Sigmoid colon (tissue), 7 donors: ENCODE measurements around the gene SMIM36. TPM values are rescaled to one million over a fixed set of nuclear protein-coding genes. Genes with fewer than 3 reads are reported as not detected.
"Not testable (repeated sequence)": the region's sequence is repeated elsewhere in the genome, so short reads cannot be mapped to it uniquely, and the experiment has no call there.

Experiments used
- DNase-seq: peaks from one replicate; pipeline ENCODE4 v3.0.0-alpha.2; 2019
- H3K27ac ChIP-seq, 4 donors: fragments of 200-600 bp; sonication (generic); one replicate each; pipeline ENCODE4 v1.5.1; 2016 to 2019; ENCODE audit warnings: mild to moderate bottlenecking in 1 of 4
- H3K27me3 ChIP-seq, 3 donors: fragments of 200-600 bp; sonication (generic); one replicate each; pipeline ENCODE4 v1.5.1; 2019; ENCODE audit warnings: mild to moderate bottlenecking in 1 of 3
- H3K36me3 ChIP-seq, 4 donors: fragments of 200-600 bp; sonication (generic); one replicate each; pipeline ENCODE4 v1.5.1; 2016 to 2019
- H3K4me1 ChIP-seq, 4 donors: fragments of 200-600 bp; sonication (generic); one replicate each; pipeline ENCODE4 v1.5.1; 2017 to 2019
- H3K4me3 ChIP-seq, 4 donors: fragments of 200-600 bp; sonication (generic); one replicate each; pipeline ENCODE4 v1.5.1; 2017 to 2019; ENCODE audit warnings: mild to moderate bottlenecking in 2 of 4, moderate library complexity in 1 of 4
- H3K9me3 ChIP-seq, 4 donors: fragments of 200-600 bp in 3 of 4; sonication (generic) in 3 of 4; one replicate each; pipeline versions ENCODE4 v1.5.1 to v1.6.1; 2013 to 2019
- EP300 ChIP-seq, 4 donors: sonication (generic); formaldehyde crosslinking; IDR thresholded peaks; one replicate each; pipeline ENCODE4 v1.6.1; 2017; ENCODE audit warnings: antibody characterized with exemption in 4 of 4
- POLR2A ChIP-seq, 2 donors: fragments of 450-650 bp; IDR thresholded peaks; one replicate each; pipeline ENCODE4 v1.6.1; 2016; ENCODE audit warnings: antibody characterized with exemption in 2 of 2, mild to moderate bottlenecking in 2 of 2, moderate library complexity in 2 of 2
- POLR2AphosphoS5 ChIP-seq, 4 donors: sonication (generic); formaldehyde crosslinking; IDR thresholded peaks; one replicate each; pipeline ENCODE4 v1.6.1; 2017; ENCODE audit warnings: antibody characterized with exemption in 4 of 4
- WGBS, 2 donors: extraction: QIAGEN DNeasy Blood & Tissue Kit; methylation state at CpG; one replicate each; pipeline ENCODE4 v1.1.7; 2013; 5-methylcytosine and 5-hydroxymethylcytosine counted together
- intact Hi-C: fragments of 100-400 bp; cut with DNase I; formaldehyde crosslinking; loops from one replicate; pipeline ENCODE4 v1.15.1; 2023
- polyA plus RNA-seq, 3 donors: library from polyadenylated mRNA; stranded (reverse); fragments of 200-250 nt; gene quantifications; one replicate each; pipeline ENCODE4 v1.2.3, GENCODE V29; 2013
- total RNA-seq, 4 donors: library from RNA; depleted of rRNA; stranded (reverse); fragments of >200 nt; gene quantifications; one replicate each; pipeline ENCODE4 v1.1.0, GENCODE V29; 2016
- TF ChIP-seq, protein P1 (sequence below), 4 experiments: fragments of 450-650 bp in 3 of 4; fragments of 200-600 bp in 1 of 4; IDR thresholded peaks; one replicate each; pipeline ENCODE4 v1.5.1; 2016 to 2019; ENCODE audit warnings: antibody characterized with exemption in 4 of 4, mild to moderate bottlenecking in 3 of 4, moderate library complexity in 2 of 4
- donor health status: healthy with polysubstance abuse.
- donor health status: Bipolar disorder and iron deficiency.
- donor health status: healthy.

The SMIM36 gene
- total and polyA plus RNA-seq, 7 donors = not detected

DNA sequence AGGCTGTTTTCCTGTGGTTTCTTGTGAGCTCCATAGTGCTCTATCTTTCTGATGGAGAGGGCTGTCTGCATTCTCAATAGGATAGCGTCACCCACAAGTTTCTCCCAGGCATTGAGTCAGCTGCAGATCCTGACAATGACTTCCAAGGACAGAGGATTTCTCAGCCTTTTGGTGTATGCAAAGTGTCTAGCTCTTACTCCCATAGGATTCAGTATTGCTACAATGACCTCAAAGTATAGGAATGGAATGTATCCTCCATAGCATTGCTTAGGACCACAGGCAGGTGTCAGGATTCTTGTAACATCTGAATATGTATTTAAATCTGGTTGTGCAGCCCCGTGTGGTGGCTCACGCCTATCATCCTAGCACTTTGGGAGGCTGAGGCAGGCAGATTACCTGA is 32.3 kb downstream of the SMIM36 start:
- Histone ChIP-seq H3K27ac (no peak overlapping the region), H3K27me3 (no peaks in the 10 kb centered on the region), H3K36me3 (no peaks in the 10 kb centered on the region), H3K4me1 (no peaks in the 10 kb centered on the region), H3K4me3 (no peak overlapping the region), H3K9me3 (no peaks in the 10 kb centered on the region)
- intact Hi-C loops = no loop called here
- WGBS, 2 donors = 92 to 93% methylated on average over 3 of the region's 3 CpGs
- TF ChIP-seq POLR2A (IDR thresholded peaks at IDR 0.05) = no peak
- TF ChIP-seq EP300 (IDR thresholded peaks at IDR 0.05) = no peak
- TF ChIP-seq, protein P1, sequence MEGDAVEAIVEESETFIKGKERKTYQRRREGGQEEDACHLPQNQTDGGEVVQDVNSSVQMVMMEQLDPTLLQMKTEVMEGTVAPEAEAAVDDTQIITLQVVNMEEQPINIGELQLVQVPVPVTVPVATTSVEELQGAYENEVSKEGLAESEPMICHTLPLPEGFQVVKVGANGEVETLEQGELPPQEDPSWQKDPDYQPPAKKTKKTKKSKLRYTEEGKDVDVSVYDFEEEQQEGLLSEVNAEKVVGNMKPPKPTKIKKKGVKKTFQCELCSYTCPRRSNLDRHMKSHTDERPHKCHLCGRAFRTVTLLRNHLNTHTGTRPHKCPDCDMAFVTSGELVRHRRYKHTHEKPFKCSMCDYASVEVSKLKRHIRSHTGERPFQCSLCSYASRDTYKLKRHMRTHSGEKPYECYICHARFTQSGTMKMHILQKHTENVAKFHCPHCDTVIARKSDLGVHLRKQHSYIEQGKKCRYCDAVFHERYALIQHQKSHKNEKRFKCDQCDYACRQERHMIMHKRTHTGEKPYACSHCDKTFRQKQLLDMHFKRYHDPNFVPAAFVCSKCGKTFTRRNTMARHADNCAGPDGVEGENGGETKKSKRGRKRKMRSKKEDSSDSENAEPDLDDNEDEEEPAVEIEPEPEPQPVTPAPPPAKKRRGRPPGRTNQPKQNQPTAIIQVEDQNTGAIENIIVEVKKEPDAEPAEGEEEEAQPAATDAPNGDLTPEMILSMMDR (IDR thresholded peaks at IDR 0.05) = no peak
- no peak for TF ChIP-seq POLR2AphosphoS5 (IDR thresholded peaks at IDR 0.05)
- DNase-seq = no peak

DNA sequence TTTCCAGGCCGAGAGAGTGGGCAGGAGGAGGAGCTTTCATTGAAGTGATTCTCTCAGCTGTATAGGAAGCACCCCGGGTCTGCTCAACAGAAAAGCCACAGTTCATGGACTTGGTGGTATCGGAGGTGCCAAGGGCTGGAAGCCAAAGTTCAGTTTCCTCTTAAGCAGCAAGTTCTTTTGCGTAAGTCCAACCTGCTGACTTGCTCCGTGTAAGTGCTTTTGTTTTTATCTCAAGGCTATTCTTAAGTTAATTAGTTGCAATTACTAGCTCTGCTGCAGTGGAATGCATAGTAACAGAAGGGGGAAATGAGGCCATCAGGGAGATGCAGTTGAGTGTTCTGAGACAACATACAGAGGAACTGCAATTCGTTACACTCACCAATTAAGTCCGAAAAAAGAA is 44.6 kb downstream of the SMIM36 start:
- intact Hi-C loops = no loop called here
- Histone ChIP-seq H3K4me3 (no peak overlapping the region), H3K9me3 (no peaks in the 10 kb centered on the region), H3K27ac (no peak overlapping the region), H3K4me1 (no peaks in the 10 kb centered on the region), H3K36me3 (no peaks in the 10 kb centered on the region), H3K27me3 (no peaks in the 10 kb centered on the region)
- TF ChIP-seq, protein P1 (IDR thresholded peaks at IDR 0.05) = no peak
- no peak for TF ChIP-seq EP300 (IDR thresholded peaks at IDR 0.05)
- no peak for TF ChIP-seq POLR2AphosphoS5 (IDR thresholded peaks at IDR 0.05)
- TF ChIP-seq POLR2A (IDR thresholded peaks at IDR 0.05) = no peak
- no peak for DNase-seq
- WGBS, 2 donors = 65 to 76% methylated on average over 7 of the region's 7 CpGs

DNA sequence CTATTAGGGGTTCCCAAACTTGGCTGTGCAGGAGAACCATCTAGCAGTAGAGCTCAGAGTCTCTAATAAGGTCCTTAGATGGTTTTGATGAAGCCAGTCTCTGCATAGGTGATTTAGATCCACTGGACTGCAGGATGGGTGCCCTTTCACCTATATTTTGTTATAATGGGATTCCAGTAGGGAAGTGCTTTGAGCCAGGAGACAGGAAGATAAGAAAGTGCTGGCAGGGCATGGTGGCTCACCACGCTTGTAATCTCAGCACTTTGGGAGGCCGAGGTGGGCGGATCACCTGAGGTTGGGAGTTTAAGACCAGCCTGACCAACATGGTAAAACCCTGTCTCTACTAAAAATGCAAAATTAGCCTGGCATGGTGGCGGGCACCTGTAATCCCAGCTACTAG is 45.5 kb downstream of the SMIM36 start:
- H3K4me3 ChIP-seq, intact Hi-C loops, H3K9me3 ChIP-seq, H3K4me1 ChIP-seq, H3K27me3 ChIP-seq, DNase-seq, H3K36me3 ChIP-seq, H3K27ac ChIP-seq: not testable (repeated sequence)
- WGBS, 2 donors = 85 to 86% methylated on average over 4 of the region's 4 CpGs

DNA sequence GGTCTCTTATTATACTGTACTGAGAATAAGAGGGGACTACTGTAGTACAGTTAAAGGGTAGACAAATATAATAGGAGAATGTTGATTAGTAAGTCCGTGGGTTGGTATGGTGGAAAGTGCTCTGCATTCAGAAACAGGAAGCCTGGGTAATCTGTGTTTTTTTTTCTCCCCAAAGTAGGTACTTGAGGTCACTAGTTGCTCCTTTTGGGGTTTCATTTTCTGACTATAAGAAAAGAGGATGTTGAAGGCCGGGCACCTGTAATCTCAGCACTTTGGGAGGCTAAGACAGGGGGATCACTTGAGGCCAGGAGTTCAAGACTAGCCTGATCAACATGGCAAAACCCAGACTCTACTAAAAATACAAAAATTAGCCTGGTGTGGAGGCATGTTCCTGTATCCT is 47.7 kb downstream of the SMIM36 start:
- no peaks in the 10 kb centered on the region for H3K27me3 ChIP-seq
- DNase-seq = no peak
- 47 to 74% methylated on average over 2 of the region's 2 CpGs for WGBS, 2 donors
- H3K9me3 ChIP-seq = no peaks in the 10 kb centered on the region
- no peaks in the 10 kb centered on the region for H3K36me3 ChIP-seq
- intact Hi-C loops = no loop called here
- TF ChIP-seq, protein P1 (IDR thresholded peaks at IDR 0.05) = no peak
- no peak for TF ChIP-seq EP300 (IDR thresholded peaks at IDR 0.05)
- no peak for TF ChIP-seq POLR2AphosphoS5 (IDR thresholded peaks at IDR 0.05)
- no peak for TF ChIP-seq POLR2A (IDR thresholded peaks at IDR 0.05)
- H3K27ac ChIP-seq = no peak overlapping the region
- no peaks in the 10 kb centered on the region for H3K4me1 ChIP-seq
- H3K4me3 ChIP-seq = no peak overlapping the region

DNA sequence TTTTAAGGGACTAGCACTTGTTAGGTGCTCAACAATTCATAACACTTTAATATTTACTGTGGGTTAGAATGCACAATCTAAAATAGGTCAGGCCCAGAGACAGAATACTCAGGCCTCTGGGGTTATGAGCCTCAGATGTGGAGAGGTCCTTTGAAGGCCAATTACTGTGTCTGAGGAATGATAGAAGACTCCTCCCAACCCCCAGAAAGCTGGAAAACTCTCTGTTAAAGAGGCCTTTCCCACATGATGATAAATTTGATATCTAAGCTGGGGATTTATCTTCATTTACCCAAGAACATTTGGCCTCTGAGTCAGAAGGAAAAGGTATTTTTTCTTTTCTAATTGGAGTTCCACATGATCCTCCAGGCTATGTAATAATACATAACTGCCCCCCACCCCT is 48.5 kb downstream of the SMIM36 start:
- no peak for DNase-seq
- Histone ChIP-seq H3K9me3 (no peaks in the 10 kb centered on the region), H3K27me3 (no peaks in the 10 kb centered on the region), H3K4me3 (no peak overlapping the region), H3K27ac (no peak overlapping the region), H3K36me3 (no peaks in the 10 kb centered on the region), H3K4me1 (no peaks in the 10 kb centered on the region)
- intact Hi-C loops = no loop called here
- TF ChIP-seq POLR2A (IDR thresholded peaks at IDR 0.05) (no peak), EP300 (IDR thresholded peaks at IDR 0.05) (no peak), POLR2AphosphoS5 (IDR thresholded peaks at IDR 0.05) (no peak)
- TF ChIP-seq, protein P1 (IDR thresholded peaks at IDR 0.05) = no peak
